LHCN-M2 (cell line): ENCODE data around the gene KIF6. TPM values are rescaled to one million over a fixed set of nuclear protein-coding genes. Genes with fewer than 3 reads are reported as not detected.

Experiments
- DNase-seq: peaks from one replicate; pipeline ENCODE4 v3.0.0-alpha.2; 2012; ENCODE audit warnings: low read depth
- total RNA-seq: library from RNA; depleted of rRNA; stranded (reverse); fragments of >200 nt; gene quantifications from 2 replicates; pipeline ENCODE4 v1.2.3, GENCODE V29; 2014

The KIF6 gene
- total RNA-seq, 1 experiment from 2014 or later, result not detected

- DNase-seq, result no peak
Observed at GRCh38 chr6:39666706-39667489, 58.3 kb downstream of the KIF6 start.

- DNase-seq, result no peak
Observed at GRCh38 chr6:39665861-39666260, 59.3 kb downstream of the KIF6 start.

- DNase-seq, result no peak
Observed at GRCh38 chr6:39664173-39664572, 61.0 kb downstream of the KIF6 start.

GRCh38 chr6:39657355-39658135 is 67.7 kb downstream of the KIF6 start:
- DNase-seq, result no peak

GRCh38 chr6:39654121-39654520 is 71.1 kb downstream of the KIF6 start:
- no peak for DNase-seq

- DNase-seq, result no peak
Observed at GRCh38 chr6:39653612-39654011, 71.6 kb downstream of the KIF6 start.

- no peak for DNase-seq
Observed at GRCh38 chr6:39649996-39650395, 75.2 kb downstream of the KIF6 start.

GRCh38 chr6:39646751-39647420 is 78.3 kb downstream of the KIF6 start:
- DNase-seq, result no peak

GRCh38 chr6:39642270-39642669 is 82.9 kb downstream of the KIF6 start:
- DNase-seq, result no peak

GRCh38 chr6:39638126-39638822 is 86.9 kb downstream of the KIF6 start:
- no peak for DNase-seq

GRCh38 chr6:39634646-39635341 is 90.4 kb downstream of the KIF6 start:
- DNase-seq, result no peak

GRCh38 chr6:39625209-39625608 is 100.0 kb downstream of the KIF6 start:
- no peak for DNase-seq

GRCh38 chr6:39623750-39624149 is 101.5 kb downstream of the KIF6 start:
- DNase-seq, result no peak

- DNase-seq, result no peak
Observed at GRCh38 chr6:39617520-39617919, 107.7 kb downstream of the KIF6 start.

- no peak for DNase-seq
Observed at GRCh38 chr6:39617026-39617425, 108.2 kb downstream of the KIF6 start.

- no peak for DNase-seq
Observed at GRCh38 chr6:39615622-39616021, 109.6 kb downstream of the KIF6 start.

GRCh38 chr6:39614393-39614950 is 110.7 kb downstream of the KIF6 start:
- DNase-seq, result no peak

GRCh38 chr6:39610221-39610620 is 115.0 kb downstream of the KIF6 start:
- no peak for DNase-seq

GRCh38 chr6:39608652-39609345 is 116.4 kb downstream of the KIF6 start:
- no peak for DNase-seq
